ENCODE results near the gene UBE2O.
"Not testable (repeated sequence)": the region's sequence is repeated elsewhere in the genome, so short reads cannot be mapped to it uniquely, and the experiment has no call there.

The UBE2O gene

GRCh38 chr17:76360461-76360860 lies 92.5 kb downstream of the UBE2O start:
- DNase-seq (ENCODE audit: low read depth in 1 of 2, low spot score in 1 of 2), result no peak
- H3K27me3 ChIP-seq (ENCODE audit: insufficient read depth, poor library complexity, severe bottlenecking), result no peaks in the 10 kb centered on the region
- H3K4me3 ChIP-seq (replicated peaks; ENCODE audit: insufficient read depth, low read length), result no peak overlapping the region
- no peak for TF ChIP-seq CTCF (IDR thresholded peaks at IDR 0.05; ENCODE audit: insufficient read depth, low read length)
- no peak overlapping the region for H3K27ac ChIP-seq (replicated peaks)

GRCh38 chr17:76359776-76360175 lies 93.2 kb downstream of the UBE2O start:
- DNase-seq (ENCODE audit: low read depth in 1 of 2, low spot score in 1 of 2); H3K4me3 ChIP-seq (replicated peaks; ENCODE audit: insufficient read depth, low read length); H3K27me3 ChIP-seq (ENCODE audit: insufficient read depth, poor library complexity, severe bottlenecking); H3K27ac ChIP-seq (replicated peaks): not testable (repeated sequence)

GRCh38 chr17:76359375-76359774 lies 93.6 kb downstream of the UBE2O start:
- H3K27ac ChIP-seq (replicated peaks), result no peak overlapping the region

DNA sequence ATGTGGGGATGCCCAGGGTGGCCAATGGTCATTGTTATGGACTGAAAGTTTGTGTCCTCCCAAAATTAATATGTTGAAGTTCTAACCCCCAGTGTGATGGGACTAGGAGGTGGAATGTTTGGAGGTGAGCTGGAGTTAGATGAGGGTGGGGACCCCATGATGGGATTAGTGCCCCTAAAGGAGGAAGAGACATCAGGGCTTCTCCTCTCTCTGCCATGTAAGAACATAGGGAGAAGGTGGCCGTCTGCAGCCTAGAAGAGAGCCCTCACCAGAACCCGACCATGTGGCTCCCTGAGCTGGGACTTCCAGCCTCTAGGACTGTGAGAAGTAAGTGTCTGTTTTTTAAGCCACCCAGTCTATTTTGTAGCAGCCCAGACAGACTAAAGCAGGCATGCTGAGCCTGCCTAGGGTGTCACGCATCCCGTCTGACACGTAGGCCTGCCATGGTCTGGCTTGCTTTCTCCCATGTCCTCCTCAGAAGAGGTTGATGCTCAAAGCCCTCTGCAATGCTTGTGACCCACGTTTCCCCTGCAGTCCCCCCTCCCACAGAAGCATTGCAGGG lies 95.3 kb downstream of the UBE2O start:
- no peak for DNase-seq (ENCODE audit: low read depth in 1 of 2, low spot score in 1 of 2)
- Histone ChIP-seq H3K4me3 (replicated peaks; ENCODE audit: insufficient read depth, low read length) (no peak overlapping the region), H3K27me3 (ENCODE audit: insufficient read depth, poor library complexity, severe bottlenecking) (no peaks in the 10 kb centered on the region), H3K27ac (replicated peaks) (no peak overlapping the region)
- TF ChIP-seq SPI1 (IDR thresholded peaks at IDR 0.05; ENCODE audit: borderline replicate concordance, low read depth), result no peak
- TF ChIP-seq POLR2AphosphoS5 (IDR thresholded peaks at IDR 0.05; ENCODE audit: low read depth), result no peak
- no peak for TF ChIP-seq REST (IDR thresholded peaks at IDR 0.05; ENCODE audit: insufficient replicate concordance, low read depth)
- no peak for TF ChIP-seq CTCF (IDR thresholded peaks at IDR 0.05; ENCODE audit: insufficient read depth, low read length)
- TF ChIP-seq GABPA (IDR thresholded peaks at IDR 0.05; ENCODE audit: low read depth), result no peak

More at GRCh38 chr17:76359375-76359774, 93.6 kb downstream of the UBE2O start:
- TF ChIP-seq POLR2AphosphoS5 (IDR thresholded peaks at IDR 0.05; ENCODE audit: low read depth), result no peak
- no peak for TF ChIP-seq CTCF (IDR thresholded peaks at IDR 0.05; ENCODE audit: insufficient read depth, low read length)
- no peak for TF ChIP-seq GABPA (IDR thresholded peaks at IDR 0.05; ENCODE audit: low read depth)
- no peak for TF ChIP-seq REST (IDR thresholded peaks at IDR 0.05; ENCODE audit: insufficient replicate concordance, low read depth)
- TF ChIP-seq SPI1 (IDR thresholded peaks at IDR 0.05; ENCODE audit: borderline replicate concordance, low read depth), result no peak
- H3K4me3 ChIP-seq (replicated peaks; ENCODE audit: insufficient read depth, low read length), result no peak overlapping the region
- no peaks in the 10 kb centered on the region for H3K27me3 ChIP-seq (ENCODE audit: insufficient read depth, poor library complexity, severe bottlenecking)
- DNase-seq (ENCODE audit: low read depth in 1 of 2, low spot score in 1 of 2), result no peak

All from HL-60 (cell line).